Body of pancreas (tissue), 4 donors: ENCODE measurements around the gene TLR10. TPM values are rescaled to one million over a fixed set of nuclear protein-coding genes. Genes with fewer than 3 reads are reported as not detected.

Source experiments
- ATAC-seq: fragments of 150-250 bp; one replicate; pipeline ENCODE4 v1.9.1; 2016
- DNase-seq, 4 donors: peaks; one replicate each; pipeline ENCODE4 v3.0.0-alpha.2; 2019
- H3K27ac ChIP-seq, 4 donors: fragments of 200-600 bp; sonication (generic); 1 replicate in 3 of 4; 2 replicates in 1 of 4; pipeline versions ENCODE4 v1.5.1 to v1.6.1; 2016 to 2019; ENCODE audit warnings: mild to moderate bottlenecking in 1 of 4, mixed read lengths in 1 of 4, moderate library complexity in 1 of 4
- H3K27me3 ChIP-seq, 2 donors: fragments of 200-600 bp; sonication (generic); one replicate each; pipeline ENCODE4 v1.6.0; 2016; ENCODE audit warnings: mild to moderate bottlenecking in 1 of 2
- H3K36me3 ChIP-seq, 2 donors: fragments of 200-600 bp; sonication (generic); replicated peaks in 1 of 2; 2 replicates each; pipeline ENCODE4 v1.5.1; 2016; ENCODE audit warnings: low read depth in 2 of 2; ENCODE audit not compliant: insufficient read depth in 1 of 2
- H3K4me1 ChIP-seq: fragments of 200-600 bp; sonication (generic); one replicate; pipeline ENCODE4 v1.6.0; 2016
- H3K4me3 ChIP-seq, 2 donors: fragments of 200-600 bp; sonication (generic); 1 replicate in 1 of 2; 2 replicates in 1 of 2; pipeline ENCODE4 v1.5.1; 2016 to 2019
- H3K9me3 ChIP-seq, 3 donors: fragments of 200-600 bp; sonication (generic); 1 replicate in 2 of 3; 2 replicates in 1 of 3; pipeline ENCODE4 v1.5.1; 2016
- CTCF ChIP-seq, 7 experiments: fragments of 450-650 bp in 4 of 7; fragments of 200-600 bp in 3 of 7; sonication (generic) in 3 of 7; IDR thresholded peaks; one replicate each; pipeline ENCODE4 v1.5.1; 2016 to 2019; ENCODE audit warnings: antibody characterized with exemption in 7 of 7
- POLR2A ChIP-seq, 3 donors: fragments of 450-650 bp; IDR thresholded peaks; one replicate each; pipeline ENCODE4 v1.6.1; 2016; ENCODE audit warnings: antibody characterized with exemption in 3 of 3, mild to moderate bottlenecking in 2 of 3
- WGBS, 2 donors: methylation state at CpG; one replicate each; pipeline ENCODE4 v1.1.5; 2017; 5-methylcytosine and 5-hydroxymethylcytosine counted together
- intact Hi-C: fragments of 100-400 bp; cut with DNase I; formaldehyde crosslinking; loops from one replicate; pipeline ENCODE4 v1.15.1; 2023
- total RNA-seq, 2 donors: library from RNA; depleted of rRNA; stranded (reverse); fragments of >200 nt; gene quantifications; one replicate each; pipeline ENCODE4 v1.1.0, GENCODE V29; 2016

The TLR10 gene
- total RNA-seq, 2 donors from 2014 or later: 0.26 TPM; not detected in 1

GRCh38 chr4:38733663-38734062 is 49.1 kb downstream of the TLR10 start:
- intact Hi-C loops: loop anchor here (5.0 kb wide), 1 partner anchor 666 kb away; no protein-coding TSS in a partner anchor
- Histone ChIP-seq H3K4me3 (no peak overlapping the region), H3K4me1 (peaks cover 5% of the 10 kb centered on the region), H3K27ac (no peak overlapping the region), H3K9me3 (no peaks in the 10 kb centered on the region), H3K27me3 (no peaks in the 10 kb centered on the region), H3K36me3 (no peaks in the 10 kb centered on the region)
- ATAC-seq (no peak), DNase-seq (no peak)
- TF ChIP-seq CTCF (IDR thresholded peaks at IDR 0.05): no peak
- TF ChIP-seq POLR2A (IDR thresholded peaks at IDR 0.05): no peak
- whole genome bisulfite sequencing, 2 donors: 86 to 87% methylated on average over 2 of the region's 2 CpGs

GRCh38 chr4:38730830-38731646 is 51.8 kb downstream of the TLR10 start:
- H3K27me3 ChIP-seq: no peaks in the 10 kb centered on the region
- TF ChIP-seq CTCF (IDR thresholded peaks at IDR 0.05): peak; percentile 83 to 94 (median 91)
- TF ChIP-seq POLR2A (IDR thresholded peaks at IDR 0.05): no peak
- no peak overlapping the region for H3K27ac ChIP-seq
- intact Hi-C loops: loop anchor here (5.0 kb wide), 1 partner anchor 664 kb away; no protein-coding TSS in a partner anchor
- peak; percentile 79 to 87 (median 84) for DNase-seq
- H3K4me1 ChIP-seq: peaks cover 8% of the 10 kb centered on the region
- no peak overlapping the region for H3K4me3 ChIP-seq
- ATAC-seq: peak; percentile 85
- H3K36me3 ChIP-seq: no peaks in the 10 kb centered on the region
- 31 to 37% methylated on average over 16 to 23 of the region's 23 CpGs for WGBS, 2 donors
- H3K9me3 ChIP-seq: no peaks in the 10 kb centered on the region

- H3K4me3 ChIP-seq: no peak overlapping the region
- intact Hi-C loops: loop anchor here (5.0 kb wide), 1 partner anchor 663 kb away; no protein-coding TSS in a partner anchor
- no peaks in the 10 kb centered on the region for H3K9me3 ChIP-seq
- WGBS, 2 donors: 95 to 96% methylated on average over 4 of the region's 4 CpGs
- TF ChIP-seq CTCF (IDR thresholded peaks at IDR 0.05): no peak
- no peak for TF ChIP-seq POLR2A (IDR thresholded peaks at IDR 0.05)
- H3K27ac ChIP-seq: no peak overlapping the region
- peaks cover 8% of the 10 kb centered on the region for H3K4me1 ChIP-seq
- H3K27me3 ChIP-seq: no peaks in the 10 kb centered on the region
- H3K36me3 ChIP-seq: no peaks in the 10 kb centered on the region
- ATAC-seq (no peak), DNase-seq (no peak)
These were observed 52.3 kb downstream of the TLR10 start for GRCh38 chr4:38730493-38730829.

GRCh38 chr4:38728631-38729141 is 54.1 kb downstream of the TLR10 start:
- peak; percentile 36 to 63 (median 57) for DNase-seq
- no peaks in the 10 kb centered on the region for H3K36me3 ChIP-seq
- intact Hi-C loops: loop anchor here (5.0 kb wide), 1 partner anchor 541 kb away; no protein-coding TSS in a partner anchor
- WGBS, 2 donors: 20 to 23% methylated on average over 3 to 4 of the region's 4 CpGs
- H3K9me3 ChIP-seq: no peaks in the 10 kb centered on the region
- H3K4me1 ChIP-seq: peaks cover 8% of the 10 kb centered on the region
- no peak overlapping the region for H3K4me3 ChIP-seq
- H3K27me3 ChIP-seq: no peaks in the 10 kb centered on the region
- no peak for ATAC-seq
- TF ChIP-seq CTCF (IDR thresholded peaks at IDR 0.05) (peak in 4 of 7 experiments; percentile 23 to 37 (median 32)), POLR2A (IDR thresholded peaks at IDR 0.05) (no peak)
- H3K27ac ChIP-seq: peak overlapping the region in 2 of 4 donors; percentile 14 to 43
